ENCODE data around the gene UNCX. TPM values are rescaled to one million over a fixed set of nuclear protein-coding genes. Genes with fewer than 3 reads are reported as not detected.

The UNCX gene
- total and polyA plus RNA-seq, 9 of the 15 experiments (the other 6 are each of a cell fraction or from before 2014, with no cell fraction given): not detected

GRCh38 chr7:1237704-1238255 lies 5.1 kb downstream of the UNCX start:
- Histone ChIP-seq H3K9me1 (ENCODE audit: control insufficient read depth, insufficient read depth, low read length) (no peaks in the 10 kb centered on the region), H3K36me3 (ENCODE audit: control insufficient read depth, insufficient read depth, low read length) (no peaks in the 10 kb centered on the region), H3K79me2 (ENCODE audit: control insufficient read depth, insufficient read depth, low read length) (no peaks in the 10 kb centered on the region), H4K20me1 (replicated peaks; ENCODE audit: control insufficient read depth, insufficient read depth, low read length) (0 out of 2 replicates have a peak, but pooled peaks cover 13% of the 10 kb centered on the region), H3K4me2 (ENCODE audit: insufficient read depth, low read length) (no peak overlapping the region), H3K4me1 (replicated peaks in 1 of 2; ENCODE audit: control insufficient read depth in 2 of 2, insufficient read depth in 2 of 2, low read length in 2 of 2) (peaks cover 0 to 24% of the 10 kb centered on the region in 2 experiments; a peak in 2 of 5 replicates), H3K27me3 (ENCODE audit: control insufficient read depth in 2 of 2, insufficient read depth in 2 of 2, low read length in 2 of 2) (peaks cover 54 to 74% of the 10 kb centered on the region in 2 experiments), H3K27ac (ENCODE audit: extremely low read depth, low read depth, low read length) (no peak overlapping the region), H3K9ac (ENCODE audit: insufficient read depth in 1 of 2, low read depth in 2 of 2, low read length in 2 of 2) (no peak overlapping the region), H2AFZ (ENCODE audit: low read depth, low read length) (no peak overlapping the region), H3K4me3 (no peak overlapping the region), H3K9me3 (replicated peaks; ENCODE audit: control insufficient read depth, insufficient read depth, low read depth, low read length) (no peaks in the 10 kb centered on the region)
- ATAC-seq (no peak), DNase-seq (ENCODE audit: extremely low read depth in 1 of 4, low spot score in 3 of 4) (no peak), FAIRE-seq (no peak)
- BruUV-seq (replicated peaks): no TSS peak
- ChIA-PET CTCF (ENCODE audit: low intra/inter-chr PET ratio) (no interaction called here), POLR2A (interaction anchor here (1.5 kb wide), 1 partner anchor 10 kb away, joined by 5 read pairs; no protein-coding TSS in a partner anchor)
- 7% methylated on average over 21 of the region's 29 CpGs for WGBS (ENCODE audit: insufficient coverage, low coverage, missing lambda C conversion rate)
- peak; percentile 50; the same call in 1 of the 2 replicates for TF ChIP-seq EZH2 (IDR thresholded peaks at IDR 0.05; ENCODE audit: borderline replicate concordance, low read depth, low read length)
- TF ChIP-seq KLF16 (IDR thresholded peaks at IDR 0.05): no peak
- no peak for TF ChIP-seq SAFB (IDR thresholded peaks at IDR 0.05; ENCODE audit: borderline replicate concordance, low read depth, low read length)
- intact Hi-C loops (cut with micrococcal nuclease): no loop called here
- in situ Hi-C loops (cut with MboI): no loop called here

GRCh38 chr7:1238450-1238882 lies 5.8 kb downstream of the UNCX start:
- CTCF ChIA-PET (ENCODE audit: low intra/inter-chr PET ratio): no interaction called here
- H3K36me3 ChIP-seq (ENCODE audit: control insufficient read depth, insufficient read depth, low read length): no peaks in the 10 kb centered on the region
- POLR2A ChIA-PET: interaction anchor here (1.5 kb wide), 1 partner anchor 11 kb away, joined by 5 read pairs; no protein-coding TSS in a partner anchor
- WGBS (ENCODE audit: insufficient coverage, low coverage, missing lambda C conversion rate): 26% methylated on average over 12 of the region's 21 CpGs
- no TSS peak for BruUV-seq (replicated peaks)
- no peak overlapping the region for H3K9ac ChIP-seq (ENCODE audit: insufficient read depth in 1 of 2, low read depth in 2 of 2, low read length in 2 of 2)
- no peaks in the 10 kb centered on the region for H3K9me3 ChIP-seq (replicated peaks; ENCODE audit: control insufficient read depth, insufficient read depth, low read depth, low read length)
- peaks cover 60 to 76% of the 10 kb centered on the region in 2 experiments for H3K27me3 ChIP-seq (ENCODE audit: control insufficient read depth in 2 of 2, insufficient read depth in 2 of 2, low read length in 2 of 2)
- no peak overlapping the region for H3K4me3 ChIP-seq
- intact Hi-C loops (cut with micrococcal nuclease) (no loop called here), in situ Hi-C loops (cut with MboI) (no loop called here)
- H3K4me1 ChIP-seq (replicated peaks in 1 of 2; ENCODE audit: control insufficient read depth in 2 of 2, insufficient read depth in 2 of 2, low read length in 2 of 2): peaks cover 0 to 27% of the 10 kb centered on the region in 2 experiments; a peak in 2 of 5 replicates
- no peak overlapping the region for H3K4me2 ChIP-seq (ENCODE audit: insufficient read depth, low read length)
- no peak overlapping the region for H2AFZ ChIP-seq (ENCODE audit: low read depth, low read length)
- no peak overlapping the region for H3K27ac ChIP-seq (ENCODE audit: extremely low read depth, low read depth, low read length)
- FAIRE-seq (no peak), ATAC-seq (no peak), DNase-seq (ENCODE audit: extremely low read depth in 1 of 4, low spot score in 3 of 4) (no peak)
- no peaks in the 10 kb centered on the region for H3K9me1 ChIP-seq (ENCODE audit: control insufficient read depth, insufficient read depth, low read length)
- H4K20me1 ChIP-seq (replicated peaks; ENCODE audit: control insufficient read depth, insufficient read depth, low read length): 0 out of 2 replicates have a peak, but pooled peaks cover 13% of the 10 kb centered on the region
- no peaks in the 10 kb centered on the region for H3K79me2 ChIP-seq (ENCODE audit: control insufficient read depth, insufficient read depth, low read length)
- TF ChIP-seq ZFPM2 (CRISPR knock-in tag; IDR thresholded peaks at IDR 0.05) (no peak), NFE2 (IDR thresholded peaks at IDR 0.05; ENCODE audit: low read depth) (no peak), BRF2 (IDR thresholded peaks at IDR 0.05; ENCODE audit: borderline replicate concordance, insufficient read depth, insufficient read length) (no peak), PHF21A (IDR thresholded peaks at IDR 0.05; ENCODE audit: borderline replicate concordance, low read depth) (no peak), ZNF347 (CRISPR knock-in tag; IDR thresholded peaks at IDR 0.05; ENCODE audit: low read depth) (no peak), KDM2B (CRISPR knock-in tag; IDR thresholded peaks at IDR 0.05) (no peak), ETV6 (IDR thresholded peaks at IDR 0.05; ENCODE audit: borderline replicate concordance in 1 of 2, low read depth in 2 of 2, low read length in 1 of 2) (no peak), ETV6 (CRISPR knock-in tag; IDR thresholded peaks at IDR 0.05; ENCODE audit: borderline replicate concordance) (no peak), ZNF398 (CRISPR knock-in tag; IDR thresholded peaks at IDR 0.05) (no peak), MEF2D (tag; conservative IDR thresholded peaks at IDR 0.05; ENCODE audit: low read depth) (no peak), KAT2B (IDR thresholded peaks at IDR 0.05; ENCODE audit: low read depth, low read length) (no peak)
